Measurements from ENCODE around the gene MIEN1.
A peak's percentile ranks its signal among the peaks of the same experiment; 100 is the strongest.

Gene MIEN1

DNA sequence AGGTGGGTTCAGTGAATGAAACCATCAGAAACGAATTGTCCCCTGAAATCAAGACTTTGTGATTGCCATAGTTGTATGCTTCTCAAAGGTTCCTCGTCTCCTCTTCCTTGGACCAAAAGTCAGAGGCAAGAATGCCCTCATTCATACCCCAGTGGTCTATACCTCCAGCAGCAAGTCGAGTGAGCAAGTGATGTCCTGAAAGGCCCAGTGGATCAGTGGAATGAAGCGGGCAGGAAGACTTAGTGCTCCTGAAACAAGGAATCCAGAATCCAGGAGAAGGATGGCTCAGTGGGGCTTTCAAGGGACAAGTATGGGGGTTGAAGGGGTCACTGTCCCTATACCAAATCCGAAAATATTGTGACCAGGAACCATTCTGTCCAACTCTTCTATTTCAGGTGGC, 35.7 kb downstream of the MIEN1 start:
- no peak for DNase-seq

GRCh38 chr17:39688945-39689344, 41.4 kb downstream of the MIEN1 start:
- DNase-seq, result no peak

DNA sequence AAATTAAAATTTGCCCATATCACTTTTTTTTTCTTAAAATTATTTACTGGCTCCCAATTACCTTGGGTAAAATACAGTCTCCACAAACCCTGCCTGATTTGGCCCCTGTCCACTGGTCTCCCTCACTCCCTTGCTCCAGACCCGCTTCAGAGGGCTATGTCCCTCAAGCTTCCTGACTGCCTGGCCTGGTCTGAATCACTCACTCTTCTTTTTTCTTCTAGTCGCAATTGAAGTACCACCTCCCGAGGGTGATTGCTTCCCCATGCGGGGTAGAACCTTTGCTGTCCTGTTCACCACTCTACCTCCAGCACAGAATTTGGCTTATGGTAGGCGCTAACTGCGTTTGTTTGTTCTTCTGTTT, 41.9 kb downstream of the MIEN1 start:
- no peak for DNase-seq

- peak; percentile 88 for DNase-seq
Observed at GRCh38 chr17:39687546-39688474, 42.5 kb downstream of the MIEN1 start, which contains the start of gene PGAP3. Gene PGAP3, minus strand, starts transcription at chr17:39688057. Its CDS starts 43 bp downstream, at chr17:39688014.

DNA sequence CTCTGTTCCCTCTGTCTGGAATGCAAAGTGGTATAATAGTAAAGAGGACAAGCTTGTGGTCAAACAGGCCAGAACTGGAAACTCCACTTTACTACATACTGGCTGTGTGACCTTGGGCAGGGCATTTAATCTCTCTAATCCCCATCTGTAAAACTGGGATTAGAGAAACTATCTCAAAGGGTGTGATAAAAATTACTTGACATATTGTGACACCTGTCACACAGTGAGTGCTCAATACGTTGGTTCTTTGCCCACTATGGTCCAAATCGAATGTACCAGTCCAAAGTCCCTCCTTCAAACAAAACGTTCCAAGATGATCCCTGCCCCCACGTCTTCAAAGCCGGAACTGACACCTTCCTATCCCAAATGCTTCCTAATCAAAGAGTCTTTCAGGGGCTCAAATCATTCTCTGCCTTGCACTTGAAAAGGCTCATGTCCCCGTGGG, 43.2 kb downstream of the MIEN1 start:
- DNase-seq, result no peak

DNA sequence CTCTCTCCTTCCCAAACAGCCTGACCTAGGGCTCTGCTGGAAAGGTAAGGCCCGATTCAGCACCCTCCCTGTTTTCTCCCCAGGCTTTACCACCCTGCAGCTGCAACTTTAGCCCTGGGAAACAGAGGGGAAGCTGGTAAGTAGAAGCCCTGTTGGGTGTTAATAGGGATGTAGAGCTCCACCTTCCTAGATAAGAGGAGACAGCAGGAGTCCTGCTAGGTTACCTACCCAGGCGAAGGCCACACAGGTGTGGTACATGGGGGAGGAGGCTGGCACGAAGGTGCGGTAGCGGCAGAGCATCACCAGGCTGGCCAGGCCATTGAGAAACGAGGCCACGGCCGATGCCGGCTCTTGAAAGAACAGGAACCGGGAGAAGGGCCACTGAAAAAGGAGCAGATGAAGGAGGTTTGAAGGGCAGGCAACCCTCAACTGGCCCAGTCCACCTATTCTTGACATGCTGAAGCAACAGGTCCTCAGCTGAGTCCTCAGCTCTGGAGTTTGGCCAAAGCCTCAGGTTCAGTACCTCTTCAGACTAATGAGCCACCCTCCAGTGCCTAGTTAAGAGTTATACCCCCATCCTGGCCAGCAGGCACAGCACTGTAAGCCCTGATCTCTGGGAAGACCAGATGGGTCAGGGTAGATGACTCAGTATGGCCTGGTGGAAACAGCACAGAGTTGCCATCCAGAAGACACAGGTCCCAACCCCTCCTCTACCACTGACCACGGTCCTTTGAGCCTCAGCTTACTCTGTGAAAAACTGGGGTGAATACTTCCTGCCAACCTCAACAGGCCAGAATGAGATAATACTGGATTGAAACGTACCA, 45.8 kb downstream of the MIEN1 start:
- DNase-seq, result no peak

DNA sequence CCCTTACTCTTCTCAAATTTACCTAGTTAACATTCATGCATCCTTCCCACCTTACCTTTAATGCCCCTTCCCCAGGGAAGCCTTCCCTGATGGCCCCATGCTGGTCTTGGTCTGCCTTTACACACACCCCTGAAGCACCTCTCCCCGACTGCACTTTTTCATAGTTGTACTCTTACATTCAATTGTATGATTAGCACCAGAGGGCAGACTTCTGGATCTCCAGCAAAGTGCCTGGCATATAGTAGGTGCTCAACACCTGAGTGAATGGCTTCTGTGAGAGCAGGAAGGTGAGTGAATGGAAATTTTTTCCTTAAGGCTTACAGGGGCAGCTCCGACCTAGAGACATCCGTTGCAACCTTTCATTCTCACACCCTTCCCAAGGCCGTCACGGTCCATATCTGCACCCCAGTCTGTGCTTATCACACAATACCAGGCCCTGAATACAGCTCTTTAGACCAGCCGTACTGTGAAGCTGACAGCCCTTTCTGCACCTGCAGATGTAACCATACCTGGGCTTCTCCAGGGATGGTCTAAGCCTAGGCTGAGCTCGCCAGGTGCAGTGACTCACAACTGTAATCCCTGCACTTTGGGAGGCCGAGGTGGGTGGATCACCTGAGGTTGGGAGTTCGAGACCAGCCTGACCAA, 46.9 kb downstream of the MIEN1 start:
- no peak for DNase-seq

GRCh38 chr17:39679521-39680192, 50.7 kb downstream of the MIEN1 start:
- peak; percentile 53 for DNase-seq

Measured in CD4-positive, alpha-beta T cell treated with Interferon gamma for 1 hour (primary cell).